ENCODE measurements around the gene TYW5. TPM values are rescaled to one million over a fixed set of nuclear protein-coding genes. Genes with fewer than 3 reads are reported as not detected.

Gene TYW5
- total RNA-seq, result 1 to 10 TPM; 3.0 to 8.8 (median 5.8) TPM

- Histone ChIP-seq H3K27me3 (no peaks in the 10 kb centered on the region), H3K36me3 (peaks cover 0 to 35% (median 0%) of the 10 kb centered on the region in 3 donors), H3K4me1 (peaks cover 20 to 63% (median 31%) of the 10 kb centered on the region in 3 donors), H3K4me3 (peak within 1 kb of the TSS; percentile 60 to 99 (median 82)), H3K27ac (peak within 1 kb of the TSS; percentile 88 to 96 (median 94)), H3K9me3 (no peaks in the 10 kb centered on the region)
- peak; percentile 30 for DNase-seq
- intact Hi-C loops (cut with DNase I), result no loop called here
- 0 to 3% methylated on average over 8 to 12 of the region's 64 CpGs for WGBS, 2 donors
- TF ChIP-seq POLR2A (IDR thresholded peaks at IDR 0.05) (peak in 1 of 4 donors; percentile 70), CTCF (IDR thresholded peaks at IDR 0.05) (peak in 2 of 6 experiments; percentile 25)
Observed at GRCh38 chr2:199955339-199956061, at the start of gene TYW5, which contains the start of gene MAIP1. Gene TYW5, minus strand, starts transcription at chr2:199955491. Its CDS starts 21 bp downstream, at chr2:199955470. Gene MAIP1, plus strand, starts transcription at chr2:199955582. Its CDS starts 217 bp downstream, at chr2:199955799.

- intact Hi-C loops (cut with DNase I), result no loop called here
- Histone ChIP-seq H3K27ac (no peak overlapping the region), H3K36me3 (no peaks in the 10 kb centered on the region), H3K27me3 (no peaks in the 10 kb centered on the region), H3K4me1 (no peaks in the 10 kb centered on the region), H3K4me3 (no peak overlapping the region), H3K9me3 (no peaks in the 10 kb centered on the region)
- TF ChIP-seq CTCF (IDR thresholded peaks at IDR 0.05), result no peak
- no peak for TF ChIP-seq POLR2A (IDR thresholded peaks at IDR 0.05)
- DNase-seq, result no peak
- WGBS, 2 donors, result 72 to 75% methylated on average over 1 of the region's 1 CpG
Observed at GRCh38 chr2:200003444-200003843, 48.2 kb upstream of the TYW5 start.

DNA sequence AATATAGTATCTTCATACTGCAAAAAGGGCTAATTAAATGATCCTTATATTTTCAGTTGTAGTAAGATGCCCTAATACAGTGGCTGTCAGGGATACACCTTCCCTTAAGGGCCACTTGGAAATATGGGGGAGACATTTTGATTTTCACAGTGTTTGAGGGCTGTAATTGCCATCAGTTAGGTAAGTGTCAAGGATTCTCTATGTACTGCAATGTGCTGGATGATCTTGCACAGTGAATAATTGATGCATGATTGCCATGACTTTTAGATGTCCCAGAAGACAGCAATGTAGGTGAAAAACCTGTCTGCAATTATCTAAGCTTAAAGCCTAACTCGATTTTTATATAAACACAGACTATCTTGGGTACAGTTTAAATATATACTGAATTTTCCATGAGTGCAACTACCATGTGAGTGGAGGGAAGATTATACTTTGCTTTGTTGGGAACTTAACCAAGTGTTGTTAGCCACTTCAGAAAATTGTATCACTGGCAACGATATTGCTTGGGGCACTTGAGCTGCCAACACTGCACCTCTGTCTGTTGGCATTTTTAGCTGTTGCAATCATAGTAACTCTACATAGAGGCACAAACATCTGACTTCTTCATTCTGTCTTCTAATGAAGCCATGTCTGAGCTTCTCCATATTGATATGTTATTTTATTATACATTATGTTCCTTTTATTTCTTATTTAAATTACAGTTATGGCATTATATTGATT, 45.3 kb upstream of the TYW5 start:
- no peaks in the 10 kb centered on the region for H3K36me3 ChIP-seq
- no peaks in the 10 kb centered on the region for H3K4me1 ChIP-seq
- TF ChIP-seq POLR2A (IDR thresholded peaks at IDR 0.05) (no peak), CTCF (IDR thresholded peaks at IDR 0.05) (no peak)
- no peaks in the 10 kb centered on the region for H3K27me3 ChIP-seq
- H3K9me3 ChIP-seq, result no peaks in the 10 kb centered on the region
- 64 to 83% methylated on average over 2 of the region's 2 CpGs for WGBS, 2 donors
- no peak for DNase-seq
- intact Hi-C loops (cut with DNase I), result no loop called here
- no peak overlapping the region for H3K4me3 ChIP-seq
- H3K27ac ChIP-seq, result no peak overlapping the region

DNA sequence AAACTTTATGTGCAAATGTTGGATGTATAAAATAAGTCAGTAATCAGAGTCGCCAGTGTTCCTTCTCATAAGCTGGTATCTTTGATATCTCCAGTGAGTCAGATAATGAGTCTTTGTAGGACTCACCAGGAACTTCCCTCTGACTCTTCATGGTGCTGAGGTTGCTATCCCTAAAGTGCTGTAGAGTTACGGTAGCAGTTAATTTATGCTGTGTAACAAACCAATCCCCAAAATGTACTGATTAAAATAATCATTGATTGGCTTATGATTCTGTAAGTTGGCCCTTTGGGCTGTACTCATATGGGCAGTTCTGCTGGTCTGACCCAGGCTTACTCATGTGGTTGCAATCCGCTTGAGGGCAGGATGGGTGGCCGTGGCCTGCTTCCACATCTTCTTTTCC, 43.9 kb upstream of the TYW5 start:
- Histone ChIP-seq H3K27me3 (no peaks in the 10 kb centered on the region), H3K9me3 (no peaks in the 10 kb centered on the region), H3K27ac (no peak overlapping the region), H3K4me1 (no peaks in the 10 kb centered on the region), H3K4me3 (no peak overlapping the region), H3K36me3 (no peaks in the 10 kb centered on the region)
- DNase-seq, result no peak
- intact Hi-C loops (cut with DNase I), result no loop called here
- TF ChIP-seq POLR2A (IDR thresholded peaks at IDR 0.05) (no peak), CTCF (IDR thresholded peaks at IDR 0.05) (no peak)
- 83 to 84% methylated on average over 4 of the region's 4 CpGs for WGBS, 2 donors

- intact Hi-C loops (cut with DNase I), result no loop called here
- TF ChIP-seq CTCF (IDR thresholded peaks at IDR 0.05), result no peak
- no peak for TF ChIP-seq POLR2A (IDR thresholded peaks at IDR 0.05)
- no peaks in the 10 kb centered on the region for H3K27me3 ChIP-seq
- DNase-seq, result no peak
- no peaks in the 10 kb centered on the region for H3K9me3 ChIP-seq
- no peaks in the 10 kb centered on the region for H3K4me1 ChIP-seq
- H3K36me3 ChIP-seq, result no peaks in the 10 kb centered on the region
- 87 to 94% methylated on average over 3 of the region's 3 CpGs for WGBS, 2 donors
- H3K4me3 ChIP-seq, result no peak overlapping the region
- no peak overlapping the region for H3K27ac ChIP-seq
Observed at GRCh38 chr2:199997296-199997695, 42.0 kb upstream of the TYW5 start.

Data from esophagus squamous epithelium (tissue), 5 donors.